K562 (cell line): ENCODE data around the gene SMCHD1. TPM values are rescaled to one million over a fixed set of nuclear protein-coding genes. Genes with fewer than 3 reads are reported as not detected.
A peak's percentile ranks its signal among the peaks of the same experiment; 100 is the strongest.

Source experiments
- ATAC-seq: fragments of 200-7000 bp; cut with Tn5 transposase; 3 replicates; pipeline ENCODE4 v1.9.1; 2020; ENCODE audit warnings: moderate library complexity
- BruUV-seq: library from RNA; stranded (reverse); fragments of 400-500 nt; replicated peaks from 2 replicates; lab custom pipeline; 2021; lab: Mats Ljungman, UMichigan
- CTCF ChIA-PET: fragments of 300-600 bp; formaldehyde crosslinking; extraction: SDS; loops from one replicate; lab custom pipeline; 2021; ENCODE audit warnings: low intra/inter-chr PET ratio; lab: Yijun Ruan, JAX
- POLR2A ChIA-PET: fragments of 300-600, 350-650 bp; sonication (Branson Sonifier 250); formaldehyde crosslinking; extraction: SDS; loops from one replicate; lab custom pipeline; 2021; ENCODE audit warnings: antibody characterized with exemption, inconsistent platforms; lab: Yijun Ruan, JAX
- DNase-seq, 4 experiments: peaks; one replicate each; pipeline versions ENCODE4 v3.0.0 to v3.0.0-alpha.2; 2011 to 2018; ENCODE audit warnings: low spot score in 3 of 4, mixed read lengths in 3 of 4; ENCODE audit errors: extremely low read depth in 1 of 4
- FAIRE-seq: peaks from 2 replicates; lab custom pipeline; 2011; peaks lifted over from hg19 to GRCh38; lab: Jason Lieb, UNC
- H2AFZ ChIP-seq: 2 replicates; pipeline ENCODE4 v1.6.0; 2011; ENCODE audit warnings: low read depth, low read length, control low read depth, inconsistent platforms
- H3K27ac ChIP-seq: fragments of 200-600 bp; 3 replicates; pipeline ENCODE4 v1.8.0; 2011; ENCODE audit warnings: low read depth, mild to moderate bottlenecking, control low read depth, inconsistent platforms, low read length, moderate library complexity, mixed read lengths; ENCODE audit errors: extremely low read depth
- H3K27me3 ChIP-seq, 2 experiments: fragments of 300-600 bp in 1 of 2; 2 replicates in 1 of 2; 3 replicates in 1 of 2; pipeline versions ENCODE4 v1.6.0 to v1.8.0; 2011; ENCODE audit warnings: inconsistent platforms in 2 of 2, low read length in 2 of 2, mild to moderate bottlenecking in 1 of 2, mixed read lengths in 1 of 2, moderate library complexity in 1 of 2; ENCODE audit not compliant: control insufficient read depth in 2 of 2, insufficient read depth in 2 of 2
- H3K36me3 ChIP-seq: fragments of 300-600 bp; 3 replicates; pipeline ENCODE4 v1.8.0; 2011; ENCODE audit warnings: mild to moderate bottlenecking, low read length, inconsistent platforms; ENCODE audit not compliant: control insufficient read depth, insufficient read depth
- H3K4me1 ChIP-seq, 2 experiments: fragments of 200-600 bp in 1 of 2; replicated peaks in 1 of 2; 2 replicates in 1 of 2; 3 replicates in 1 of 2; pipeline versions ENCODE4 v1.5.1 to v1.8.0; 2011; ENCODE audit warnings: inconsistent platforms in 2 of 2, low read length in 2 of 2, mild to moderate bottlenecking in 1 of 2, mixed read lengths in 1 of 2, moderate library complexity in 1 of 2; ENCODE audit not compliant: control insufficient read depth in 2 of 2, insufficient read depth in 2 of 2
- H3K4me2 ChIP-seq: 2 replicates; pipeline ENCODE4 v1.6.1; 2011; ENCODE audit warnings: low read length, control low read depth, inconsistent platforms, mixed read lengths; ENCODE audit not compliant: insufficient read depth
- H3K4me3 ChIP-seq: fragments of 200-600 bp; sonication (generic), shearing (Covaris generic); 2 replicates; pipeline ENCODE4 v1.5.1; 2016; ENCODE audit warnings: control low read depth, inconsistent platforms
- H3K79me2 ChIP-seq: fragments of 200-600 bp; 3 replicates; pipeline ENCODE4 v1.8.0; 2011; ENCODE audit warnings: low read length, inconsistent platforms; ENCODE audit not compliant: control insufficient read depth, insufficient read depth
- H3K9ac ChIP-seq, 2 experiments: 2 replicates each; pipeline versions ENCODE4 v1.6.0 to v1.6.1; 2011; ENCODE audit warnings: low read depth in 2 of 2, low read length in 2 of 2, control low read depth in 1 of 2, inconsistent platforms in 1 of 2, mild to moderate bottlenecking in 1 of 2, mixed read lengths in 1 of 2; ENCODE audit not compliant: insufficient read depth in 1 of 2
- H3K9me1 ChIP-seq: one replicate; pipeline ENCODE4 v1.6.0; 2011; ENCODE audit warnings: inconsistent platforms, mild to moderate bottlenecking, low read length, moderate library complexity; ENCODE audit not compliant: control insufficient read depth, insufficient read depth
- H3K9me3 ChIP-seq: replicated peaks from 2 replicates; pipeline ENCODE4 v1.5.1; 2011; ENCODE audit warnings: low read depth, low read length, inconsistent platforms; ENCODE audit not compliant: control insufficient read depth, insufficient read depth
- H4K20me1 ChIP-seq: replicated peaks from 2 replicates; pipeline ENCODE4 v1.6.1; 2011; ENCODE audit warnings: low read length, inconsistent platforms, mixed read lengths; ENCODE audit not compliant: control insufficient read depth, insufficient read depth
- CEBPG ChIP-seq, 3 experiments: fragments of 200-800 bp in 1 of 3; sonication (Bioruptor generic) in 1 of 3; sonication (generic) in 1 of 3; formaldehyde crosslinking in 1 of 3; IDR thresholded peaks in 2 of 3; conservative IDR thresholded peaks in 1 of 3; 2 replicates each; pipeline versions ENCODE4 v1.6.1 to v1.8.0; 2016 to 2022; ENCODE audit warnings: missing compliant biosample characterization in 2 of 3, missing genetic modification characterization in 2 of 3, mild to moderate bottlenecking in 1 of 3, missing genetic modification reagents in 1 of 3
- DDX20 ChIP-seq: fragments of 450-650 bp; IDR thresholded peaks from 2 replicates; pipeline ENCODE4 v1.6.1; 2016; ENCODE audit warnings: missing genetic modification characterization, low read depth, mild to moderate bottlenecking, missing compliant biosample characterization, moderate library complexity
- ETV1 ChIP-seq: fragments of 450-650 bp; conservative IDR thresholded peaks from 2 replicates; pipeline ENCODE4 v1.6.1; 2016; ENCODE audit warnings: missing genetic modification characterization, control low read depth, low read depth, missing compliant biosample characterization
- RAD51 ChIP-seq: fragments of 450-650 bp; IDR thresholded peaks from 2 replicates; pipeline ENCODE4 v1.7.1; 2016; ENCODE audit warnings: low read depth, mild to moderate bottlenecking, borderline replicate concordance
- RBM14 ChIP-seq: fragments of 200-400 bp; formaldehyde crosslinking; IDR thresholded peaks from 2 replicates; pipeline ENCODE4 v1.6.1; 2018; ENCODE audit warnings: low read depth, mild to moderate bottlenecking, low read length, moderate library complexity, borderline replicate concordance; ENCODE audit not compliant: insufficient read depth
- RBM25 ChIP-seq: fragments of 200-400 bp; formaldehyde crosslinking; IDR thresholded peaks from 2 replicates; pipeline ENCODE4 v1.6.1; 2018; ENCODE audit warnings: low read length, low read depth, moderate library complexity; ENCODE audit not compliant: severe bottlenecking
- RBM39 ChIP-seq: fragments of 200-400 bp; formaldehyde crosslinking; optimal IDR thresholded peaks from 2 replicates; pipeline ENCODE3; 2018; ENCODE audit warnings: low read depth, low read length
- RNF2 ChIP-seq: sonication (generic); IDR thresholded peaks from 2 replicates; pipeline ENCODE4 v1.6.1; 2016
- RUNX1 ChIP-seq: sonication (generic); IDR thresholded peaks from 2 replicates; pipeline ENCODE4 v1.6.1; 2016; ENCODE audit warnings: antibody characterized with exemption, low read depth
- SRF ChIP-seq, 2 experiments: fragments of 250-450, 450-650 bp in 1 of 2; sonication (Bioruptor Pico) in 1 of 2; sonication (generic) in 1 of 2; formaldehyde crosslinking; IDR thresholded peaks; 2 replicates each; pipeline versions ENCODE4 v1.5.0 to v1.5.1; 2020 to 2022; ENCODE audit warnings: mild to moderate bottlenecking in 1 of 2, missing genetic modification reagents in 1 of 2
- ZBTB26 ChIP-seq: fragments of 450-650 bp; formaldehyde crosslinking; IDR thresholded peaks from 2 replicates; pipeline ENCODE4 v1.4.0; 2022; ENCODE audit warnings: missing genetic modification characterization
- ZNF174 ChIP-seq: fragments of 250-450 bp; sonication (Bioruptor Pico); IDR thresholded peaks from 2 replicates; pipeline ENCODE4 v1.4.0; 2020; ENCODE audit warnings: mild to moderate bottlenecking
- ZNF354B ChIP-seq: fragments of 250-450 bp; sonication (Bioruptor Pico); IDR thresholded peaks from 2 replicates; pipeline ENCODE4 v1.4.0; 2020
- ZNF445 ChIP-seq: fragments of 250-450 bp; sonication (Bioruptor Pico); IDR thresholded peaks from 2 replicates; pipeline ENCODE4 v1.4.0; 2020; ENCODE audit warnings: low read depth, mild to moderate bottlenecking, moderate library complexity
- ZNF507 ChIP-seq: conservative IDR thresholded peaks from 2 replicates; pipeline ENCODE4 v1.6.1; 2017; ENCODE audit warnings: missing genetic modification characterization, missing compliant biosample characterization
- ZNF77 ChIP-seq: fragments of 250-450 bp; sonication (Bioruptor Pico); IDR thresholded peaks from 2 replicates; pipeline ENCODE4 v1.5.0; 2020
- ZNF830 ChIP-seq: fragments of 250-450 bp; sonication (Bioruptor Pico); IDR thresholded peaks from 2 replicates; pipeline ENCODE4 v1.5.0; 2021; ENCODE audit warnings: mild to moderate bottlenecking
- WGBS: fragments of 100-300 bp; shearing (Covaris generic); methylation state at CpG from one replicate; pipeline ENCODE4 v1.1.6; 2016; ENCODE audit warnings: low coverage, mixed read lengths; ENCODE audit not compliant: insufficient coverage; ENCODE audit errors: missing lambda C conversion rate; 5-methylcytosine and 5-hydroxymethylcytosine counted together
- in situ Hi-C: fragments of 300-500 bp; cut with MboI; formaldehyde crosslinking; loops from 4 replicates; pipeline ENCODE4 v1.15.0; 2018; ENCODE audit warnings: inconsistent platforms, mixed read lengths
- intact Hi-C: fragments of 100-400 bp; cut with micrococcal nuclease; formaldehyde crosslinking; loops from 2 replicates; pipeline ENCODE4 v1.14.2; 2022
- polyA plus RNA-seq, 8 experiments: library from polyadenylated mRNA; depleted of rRNA in 4 of 8; stranded (reverse) in 5 of 8; unstranded in 3 of 8; fragments of >200 nt; fragmentation: Nextera tagmentation in 2 of 8; fragmentation: Illumina TruSeq in 1 of 8; extraction: Ambion mirVana in 2 of 8; extraction: Trizol in 1 of 8; gene quantifications; 2 replicates each; pipeline versions ENCODE4 v1.2.1 to v1.2.3, GENCODE V29; 2011 to 2014; ENCODE audit warnings: inconsistent platforms in 1 of 8, missing spikeins in 1 of 8
- total RNA-seq, 7 experiments: library from RNA; depleted of rRNA in 6 of 7; stranded (reverse); fragments of >200 nt in 6 of 7; fragmentation: Illumina TruSeq in 2 of 7; extraction: Trizol in 2 of 7; gene quantifications; 2 replicates each; pipeline versions ENCODE4 v1.2.1 to v1.2.3, GENCODE V29; 2011 to 2021; ENCODE audit warnings: low replicate concordance in 1 of 7

Gene SMCHD1
- total and polyA plus RNA-seq, 9 of the 15 experiments (the other 6 are each of a cell fraction or from before 2014, with no cell fraction given): 6.3 to 144 (median 72.7) TPM

DNA sequence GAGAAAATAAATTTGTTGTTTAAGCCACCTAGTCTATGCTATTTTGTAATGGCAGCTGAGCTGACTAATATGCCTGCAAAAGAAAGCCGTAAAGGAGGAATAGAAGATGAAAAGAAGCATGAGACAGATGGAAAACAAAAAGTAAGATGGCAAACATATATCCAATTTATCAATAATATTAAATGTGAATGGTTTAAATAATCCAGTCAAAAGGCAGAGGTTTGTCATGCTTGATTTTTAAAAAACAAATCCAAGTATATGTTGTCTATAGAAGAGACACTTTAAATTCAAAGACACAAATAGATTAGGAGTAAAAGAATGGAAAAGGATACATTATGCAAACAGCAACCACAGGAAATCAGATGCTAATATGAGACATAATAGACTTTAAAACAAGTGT lies 155.9 kb downstream of the SMCHD1 start:
- no peak for FAIRE-seq
- Histone ChIP-seq H3K4me2 (no peak overlapping the region), H3K79me2 (no peaks in the 10 kb centered on the region), H3K9ac (no peak overlapping the region), H3K4me3 (no peak overlapping the region), H3K9me1 (no peaks in the 10 kb centered on the region), H3K4me1 (no peaks in the 10 kb centered on the region), H3K27me3 (no peaks in the 10 kb centered on the region), H3K9me3 (no peaks in the 10 kb centered on the region; the same call in 1 of the 2 replicates), H2AFZ (no peak overlapping the region), H4K20me1 (no peaks in the 10 kb centered on the region), H3K36me3 (no peaks in the 10 kb centered on the region), H3K27ac (no peak overlapping the region)
- BruUV-seq: no TSS peak
- no peak for TF ChIP-seq RBM14
- TF ChIP-seq RAD51: no peak
- TF ChIP-seq DDX20: no peak
- peak; percentile 93 for TF ChIP-seq ZNF354B
- TF ChIP-seq ZNF507: peak; percentile 99
- no peak for TF ChIP-seq ZNF174 (CRISPR knock-in tag)
- TF ChIP-seq CEBPG (CRISPR knock-in tag; IDR thresholded peaks at IDR 0.05): no peak
- no peak for TF ChIP-seq CEBPG (tag; conservative IDR thresholded peaks at IDR 0.05 in 1 of 2, IDR thresholded peaks at IDR 0.05 in 1 of 2)
- TF ChIP-seq SRF (CRISPR knock-in tag; IDR thresholded peaks at IDR 0.05): no peak
- TF ChIP-seq ETV1 (tag): no peak
- TF ChIP-seq ZNF830 (CRISPR knock-in tag): no peak
- no peak for TF ChIP-seq RUNX1
- no peak for TF ChIP-seq RNF2
- peak; percentile 50 for TF ChIP-seq RBM25
- no peak for TF ChIP-seq ZNF445 (CRISPR knock-in tag)
- TF ChIP-seq RBM39: no peak
- no peak for TF ChIP-seq ZBTB26 (CRISPR knock-in tag)
- no peak for TF ChIP-seq ZNF77 (CRISPR knock-in tag)
- in situ Hi-C loops (no loop called here), intact Hi-C loops (no loop called here)
- 71% methylated on average over 1 of the region's 1 CpG for WGBS
- no peak for ATAC-seq
- POLR2A ChIA-PET: no interaction called here
- no peak for DNase-seq
- CTCF ChIA-PET: no interaction called here
